GM19238 (cell line): ENCODE measurements around the gene CTIF.
A peak's percentile ranks its signal among the peaks of the same experiment; 100 is the strongest.
"Not testable (repeated sequence)": the region's sequence is repeated elsewhere in the genome, so short reads cannot be mapped to it uniquely, and the experiment has no call there.

ENCODE experiments used
- DNase-seq: peaks from one replicate; pipeline ENCODE4 v3.0.0; 2011; ENCODE audit warnings: low spot score; ENCODE audit not compliant: insufficient read length

The CTIF gene

GRCh38 chr18:48862678-48863270 is 323.9 kb downstream of the CTIF start:
- DNase-seq: no peak

- DNase-seq: no peak
Observed at GRCh38 chr18:48863432-48864065, 324.7 kb downstream of the CTIF start.

GRCh38 chr18:48864876-48865275 is 326.0 kb downstream of the CTIF start:
- DNase-seq: no peak

GRCh38 chr18:48866028-48866733 is 327.4 kb downstream of the CTIF start:
- DNase-seq: no peak

- DNase-seq: no peak
Observed at GRCh38 chr18:48866856-48867255, 328.0 kb downstream of the CTIF start.

GRCh38 chr18:48867978-48868377 is 329.1 kb downstream of the CTIF start:
- DNase-seq: no peak

- peak; percentile 85 for DNase-seq
Observed at GRCh38 chr18:48868468-48869466, 329.9 kb downstream of the CTIF start.

- DNase-seq: no peak
Observed at GRCh38 chr18:48869591-48869990, 330.8 kb downstream of the CTIF start.

GRCh38 chr18:48870926-48871325 is 332.1 kb downstream of the CTIF start:
- DNase-seq: not testable (repeated sequence)

- no peak for DNase-seq
Observed at GRCh38 chr18:48871391-48872166, 332.7 kb downstream of the CTIF start.

- no peak for DNase-seq
Observed at GRCh38 chr18:48872234-48873145, 333.7 kb downstream of the CTIF start.

- no peak for DNase-seq
Observed at GRCh38 chr18:48874233-48874632, 335.4 kb downstream of the CTIF start.

- no peak for DNase-seq
Observed at GRCh38 chr18:48874701-48875162, 335.9 kb downstream of the CTIF start.

- DNase-seq: no peak
Observed at GRCh38 chr18:48875314-48875941, 336.6 kb downstream of the CTIF start.

- DNase-seq: no peak
Observed at GRCh38 chr18:48875942-48876511, 337.2 kb downstream of the CTIF start.

GRCh38 chr18:48876590-48876989 is 337.8 kb downstream of the CTIF start:
- DNase-seq: no peak

GRCh38 chr18:48877941-48878340 is 339.1 kb downstream of the CTIF start:
- no peak for DNase-seq

GRCh38 chr18:48878471-48878870 is 339.6 kb downstream of the CTIF start:
- no peak for DNase-seq

GRCh38 chr18:48879008-48879431 is 340.2 kb downstream of the CTIF start:
- no peak for DNase-seq
